K562 (cell line): Measurements from ENCODE around the gene BAIAP2L2. TPM values are rescaled to one million over a fixed set of nuclear protein-coding genes. Genes with fewer than 3 reads are reported as not detected.

Experiments used
- ATAC-seq: fragments of 200-7000 bp; cut with Tn5 transposase; 3 replicates; pipeline ENCODE4 v1.9.1; 2020; ENCODE audit warnings: moderate library complexity
- BruUV-seq: library from RNA; stranded (reverse); fragments of 400-500 nt; replicated peaks from 2 replicates; lab custom pipeline; 2021; lab: Mats Ljungman, UMichigan
- CTCF ChIA-PET: fragments of 300-600 bp; formaldehyde crosslinking; extraction: SDS; loops from one replicate; lab custom pipeline; 2021; ENCODE audit warnings: low intra/inter-chr PET ratio; lab: Yijun Ruan, JAX
- POLR2A ChIA-PET: fragments of 300-600, 350-650 bp; sonication (Branson Sonifier 250); formaldehyde crosslinking; extraction: SDS; loops from one replicate; lab custom pipeline; 2021; ENCODE audit warnings: antibody characterized with exemption, inconsistent platforms; lab: Yijun Ruan, JAX
- DNase-seq, 4 experiments: peaks; one replicate each; pipeline versions ENCODE4 v3.0.0 to v3.0.0-alpha.2; 2011 to 2018; ENCODE audit warnings: low spot score in 3 of 4, mixed read lengths in 3 of 4; ENCODE audit errors: extremely low read depth in 1 of 4
- FAIRE-seq: peaks from 2 replicates; lab custom pipeline; 2011; peaks lifted over from hg19 to GRCh38; lab: Jason Lieb, UNC
- H2AFZ ChIP-seq: 2 replicates; pipeline ENCODE4 v1.6.0; 2011; ENCODE audit warnings: low read depth, low read length, control low read depth, inconsistent platforms
- H3K27ac ChIP-seq: fragments of 200-600 bp; 3 replicates; pipeline ENCODE4 v1.8.0; 2011; ENCODE audit warnings: low read depth, mild to moderate bottlenecking, control low read depth, inconsistent platforms, low read length, moderate library complexity, mixed read lengths; ENCODE audit errors: extremely low read depth
- H3K27me3 ChIP-seq, 2 experiments: fragments of 300-600 bp in 1 of 2; 2 replicates in 1 of 2; 3 replicates in 1 of 2; pipeline versions ENCODE4 v1.6.0 to v1.8.0; 2011; ENCODE audit warnings: inconsistent platforms in 2 of 2, low read length in 2 of 2, mild to moderate bottlenecking in 1 of 2, mixed read lengths in 1 of 2, moderate library complexity in 1 of 2; ENCODE audit not compliant: control insufficient read depth in 2 of 2, insufficient read depth in 2 of 2
- H3K36me3 ChIP-seq: fragments of 300-600 bp; 3 replicates; pipeline ENCODE4 v1.8.0; 2011; ENCODE audit warnings: mild to moderate bottlenecking, low read length, inconsistent platforms; ENCODE audit not compliant: control insufficient read depth, insufficient read depth
- H3K4me1 ChIP-seq, 2 experiments: fragments of 200-600 bp in 1 of 2; replicated peaks in 1 of 2; 2 replicates in 1 of 2; 3 replicates in 1 of 2; pipeline versions ENCODE4 v1.5.1 to v1.8.0; 2011; ENCODE audit warnings: inconsistent platforms in 2 of 2, low read length in 2 of 2, mild to moderate bottlenecking in 1 of 2, mixed read lengths in 1 of 2, moderate library complexity in 1 of 2; ENCODE audit not compliant: control insufficient read depth in 2 of 2, insufficient read depth in 2 of 2
- H3K4me2 ChIP-seq: 2 replicates; pipeline ENCODE4 v1.6.1; 2011; ENCODE audit warnings: low read length, control low read depth, inconsistent platforms, mixed read lengths; ENCODE audit not compliant: insufficient read depth
- H3K4me3 ChIP-seq: fragments of 200-600 bp; sonication (generic), shearing (Covaris generic); 2 replicates; pipeline ENCODE4 v1.5.1; 2016; ENCODE audit warnings: control low read depth, inconsistent platforms
- H3K79me2 ChIP-seq: fragments of 200-600 bp; 3 replicates; pipeline ENCODE4 v1.8.0; 2011; ENCODE audit warnings: low read length, inconsistent platforms; ENCODE audit not compliant: control insufficient read depth, insufficient read depth
- H3K9ac ChIP-seq, 2 experiments: 2 replicates each; pipeline versions ENCODE4 v1.6.0 to v1.6.1; 2011; ENCODE audit warnings: low read depth in 2 of 2, low read length in 2 of 2, control low read depth in 1 of 2, inconsistent platforms in 1 of 2, mild to moderate bottlenecking in 1 of 2, mixed read lengths in 1 of 2; ENCODE audit not compliant: insufficient read depth in 1 of 2
- H3K9me1 ChIP-seq: one replicate; pipeline ENCODE4 v1.6.0; 2011; ENCODE audit warnings: inconsistent platforms, mild to moderate bottlenecking, low read length, moderate library complexity; ENCODE audit not compliant: control insufficient read depth, insufficient read depth
- H3K9me3 ChIP-seq: replicated peaks from 2 replicates; pipeline ENCODE4 v1.5.1; 2011; ENCODE audit warnings: low read depth, low read length, inconsistent platforms; ENCODE audit not compliant: control insufficient read depth, insufficient read depth
- H4K20me1 ChIP-seq: replicated peaks from 2 replicates; pipeline ENCODE4 v1.6.1; 2011; ENCODE audit warnings: low read length, inconsistent platforms, mixed read lengths; ENCODE audit not compliant: control insufficient read depth, insufficient read depth
- ZNF239 ChIP-seq: fragments of 250-450 bp; sonication (Bioruptor Pico); IDR thresholded peaks from 2 replicates; pipeline ENCODE4 v1.4.0; 2020; ENCODE audit warnings: mild to moderate bottlenecking
- WGBS: fragments of 100-300 bp; shearing (Covaris generic); methylation state at CpG from one replicate; pipeline ENCODE4 v1.1.6; 2016; ENCODE audit warnings: low coverage, mixed read lengths; ENCODE audit not compliant: insufficient coverage; ENCODE audit errors: missing lambda C conversion rate; 5-methylcytosine and 5-hydroxymethylcytosine counted together
- in situ Hi-C: fragments of 300-500 bp; cut with MboI; formaldehyde crosslinking; loops from 4 replicates; pipeline ENCODE4 v1.15.0; 2018; ENCODE audit warnings: inconsistent platforms, mixed read lengths
- intact Hi-C: fragments of 100-400 bp; cut with micrococcal nuclease; formaldehyde crosslinking; loops from 2 replicates; pipeline ENCODE4 v1.14.2; 2022
- polyA plus RNA-seq, 8 experiments: library from polyadenylated mRNA; depleted of rRNA in 4 of 8; stranded (reverse) in 5 of 8; unstranded in 3 of 8; fragments of >200 nt; fragmentation: Nextera tagmentation in 2 of 8; fragmentation: Illumina TruSeq in 1 of 8; extraction: Ambion mirVana in 2 of 8; extraction: Trizol in 1 of 8; gene quantifications; 2 replicates each; pipeline versions ENCODE4 v1.2.1 to v1.2.3, GENCODE V29; 2011 to 2014; ENCODE audit warnings: inconsistent platforms in 1 of 8, missing spikeins in 1 of 8
- total RNA-seq, 7 experiments: library from RNA; depleted of rRNA in 6 of 7; stranded (reverse); fragments of >200 nt in 6 of 7; fragmentation: Illumina TruSeq in 2 of 7; extraction: Trizol in 2 of 7; gene quantifications; 2 replicates each; pipeline versions ENCODE4 v1.2.1 to v1.2.3, GENCODE V29; 2011 to 2021; ENCODE audit warnings: low replicate concordance in 1 of 7
- TF ChIP-seq, protein P1 (sequence below): fragments of 250-450 bp; sonication (Bioruptor Pico); IDR thresholded peaks from 2 replicates; pipeline ENCODE4 v1.9.0; 2021; ENCODE audit warnings: mild to moderate bottlenecking, inconsistent platforms

The BAIAP2L2 gene
- total and polyA plus RNA-seq, 9 of the 15 experiments (the other 6 are each of a cell fraction or from before 2014, with no cell fraction given), result 0.04 to 0.22 (median 0.07) TPM; not detected in 4

DNA sequence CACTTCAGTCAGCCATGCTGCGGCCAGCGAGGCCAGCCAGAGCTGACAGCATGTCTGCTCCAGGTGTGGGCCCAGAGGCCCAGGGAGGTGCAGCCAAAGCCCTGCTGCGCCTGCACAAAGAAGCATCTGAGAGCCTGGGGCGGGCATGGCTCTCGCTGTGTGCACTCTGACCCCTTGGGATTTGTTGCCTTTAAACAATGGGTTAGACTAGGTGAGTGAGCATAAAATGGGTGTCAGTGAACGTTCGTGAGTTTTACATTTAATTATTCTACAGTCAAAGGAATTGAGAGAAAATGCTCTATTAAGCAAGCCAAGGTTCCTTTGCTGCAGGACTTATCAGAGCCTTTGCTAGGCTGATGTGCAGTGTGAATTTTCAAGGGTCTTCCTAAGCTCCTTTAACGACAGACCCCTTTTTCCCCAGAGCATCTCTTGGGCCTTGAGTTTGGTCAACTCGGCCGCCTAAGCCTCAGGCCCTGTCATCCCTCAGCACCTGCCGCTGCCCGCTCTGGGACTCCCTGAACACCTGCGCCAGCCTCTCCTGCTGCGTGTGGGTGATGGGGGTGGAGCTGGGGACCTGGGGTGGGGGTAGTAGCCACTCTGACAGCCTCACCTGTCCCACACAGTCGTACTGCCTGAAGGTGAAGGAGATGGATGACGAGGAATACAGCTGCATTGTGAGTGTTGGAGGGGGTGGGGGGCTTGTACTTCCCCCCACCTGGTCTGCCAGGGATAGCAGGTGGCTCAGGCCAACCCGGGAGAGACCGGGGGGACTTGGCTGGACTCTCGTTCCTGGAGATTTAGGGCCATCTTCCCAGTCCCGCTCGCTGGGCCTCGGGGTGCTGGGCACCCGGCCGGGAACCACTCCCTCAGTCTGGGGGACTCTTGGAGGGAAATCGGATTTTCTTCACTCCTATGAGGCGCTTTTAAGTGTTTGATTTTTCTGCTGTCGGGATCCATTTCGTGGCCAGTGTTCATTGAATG lies 37.0 kb downstream of the BAIAP2L2 start:
- intact Hi-C loops (no loop called here), in situ Hi-C loops (loop anchor here (25.0 kb wide), 2 partner anchors 514 to 939 kb away; partner anchors contain the start of genes APOBEC3C and APOBEC3D)
- no peak overlapping the region for H3K4me2 ChIP-seq
- no peaks in the 10 kb centered on the region for H3K9me3 ChIP-seq
- H3K4me3 ChIP-seq, result no peak overlapping the region
- H3K27me3 ChIP-seq, result no peaks in the 10 kb centered on the region
- H3K9me1 ChIP-seq, result no peaks in the 10 kb centered on the region
- peaks cover 0 to 34% of the 10 kb centered on the region in 2 experiments; a peak in 2 of 5 replicates for H3K4me1 ChIP-seq
- no peak overlapping the region for H2AFZ ChIP-seq
- H3K9ac ChIP-seq, result no peak overlapping the region; a peak in 1 of 4 replicates
- ChIA-PET POLR2A (no interaction called here), CTCF (no interaction called here)
- no TSS peak for BruUV-seq
- H3K79me2 ChIP-seq, result no peaks in the 10 kb centered on the region
- H3K27ac ChIP-seq, result no peak overlapping the region
- H4K20me1 ChIP-seq, result no peaks in the 10 kb centered on the region
- no peaks in the 10 kb centered on the region for H3K36me3 ChIP-seq
- WGBS, result 74% methylated on average over 19 of the region's 28 CpGs
- no peak for ATAC-seq
- no peak for DNase-seq
- peak; percentile 97 for TF ChIP-seq ZNF239 (CRISPR knock-in tag)
- TF ChIP-seq, protein P1, sequence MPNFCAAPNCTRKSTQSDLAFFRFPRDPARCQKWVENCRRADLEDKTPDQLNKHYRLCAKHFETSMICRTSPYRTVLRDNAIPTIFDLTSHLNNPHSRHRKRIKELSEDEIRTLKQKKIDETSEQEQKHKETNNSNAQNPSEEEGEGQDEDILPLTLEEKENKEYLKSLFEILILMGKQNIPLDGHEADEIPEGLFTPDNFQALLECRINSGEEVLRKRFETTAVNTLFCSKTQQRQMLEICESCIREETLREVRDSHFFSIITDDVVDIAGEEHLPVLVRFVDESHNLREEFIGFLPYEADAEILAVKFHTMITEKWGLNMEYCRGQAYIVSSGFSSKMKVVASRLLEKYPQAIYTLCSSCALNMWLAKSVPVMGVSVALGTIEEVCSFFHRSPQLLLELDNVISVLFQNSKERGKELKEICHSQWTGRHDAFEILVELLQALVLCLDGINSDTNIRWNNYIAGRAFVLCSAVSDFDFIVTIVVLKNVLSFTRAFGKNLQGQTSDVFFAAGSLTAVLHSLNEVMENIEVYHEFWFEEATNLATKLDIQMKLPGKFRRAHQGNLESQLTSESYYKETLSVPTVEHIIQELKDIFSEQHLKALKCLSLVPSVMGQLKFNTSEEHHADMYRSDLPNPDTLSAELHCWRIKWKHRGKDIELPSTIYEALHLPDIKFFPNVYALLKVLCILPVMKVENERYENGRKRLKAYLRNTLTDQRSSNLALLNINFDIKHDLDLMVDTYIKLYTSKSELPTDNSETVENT (CRISPR knock-in tag), result no peak
- FAIRE-seq, result no peak
